Fibroblast of pulmonary artery (primary cell): Measurements from ENCODE around the gene HOXC6.

Experiments
- DNase-seq: peaks from one replicate; pipeline ENCODE4 v3.0.0-alpha.2; 2010; ENCODE audit warnings: low read depth
- H3K4me3 ChIP-seq: replicated peaks from 2 replicates; pipeline ENCODE4 v1.5.1; 2011; ENCODE audit warnings: low read depth, mild to moderate bottlenecking, control low read depth, low read length, moderate library complexity
- CTCF ChIP-seq: IDR thresholded peaks from 2 replicates; pipeline ENCODE4 v1.5.1; 2011; ENCODE audit warnings: mild to moderate bottlenecking, control low read depth, low read length, inconsistent platforms; ENCODE audit errors: missing control alignments

Gene HOXC6

GRCh38 chr12:53986686-53987483 is 41.4 kb upstream of the HOXC6 start:
- TF ChIP-seq CTCF, result no peak
- DNase-seq, result no peak
- H3K4me3 ChIP-seq, result no peak overlapping the region

- no peak for DNase-seq
- TF ChIP-seq CTCF, result no peak
- H3K4me3 ChIP-seq, result no peak overlapping the region
These were observed 40.4 kb upstream of the HOXC6 start for GRCh38 chr12:53987787-53988230.

- no peak for DNase-seq
- H3K4me3 ChIP-seq, result no peak overlapping the region
- no peak for TF ChIP-seq CTCF
These were observed 39.6 kb upstream of the HOXC6 start for GRCh38 chr12:53988541-53989226.

- H3K4me3 ChIP-seq, result no peak overlapping the region
These were observed 38.8 kb upstream of the HOXC6 start for GRCh38 chr12:53989227-53990113.

GRCh38 chr12:53990311-53991076 is 37.7 kb upstream of the HOXC6 start:
- no peak for DNase-seq
- no peak overlapping the region for H3K4me3 ChIP-seq
- no peak for TF ChIP-seq CTCF

More at GRCh38 chr12:53989227-53990113, 38.8 kb upstream of the HOXC6 start:
- peak; percentile 40 for DNase-seq
- TF ChIP-seq CTCF, result peak; percentile 55

GRCh38 chr12:53991077-53991460 is 37.2 kb upstream of the HOXC6 start:
- no peak overlapping the region for H3K4me3 ChIP-seq
- TF ChIP-seq CTCF, result no peak
- no peak for DNase-seq
